Jurkat, Clone E6-1 (cell line): ENCODE data around the gene RTF2. TPM values are rescaled to one million over a fixed set of nuclear protein-coding genes. Genes with fewer than 3 reads are reported as not detected.
A peak's percentile ranks its signal among the peaks of the same experiment; 100 is the strongest.

Experiments used
- DNase-seq: peaks from one replicate; pipeline ENCODE4 v3.0.0-alpha.2; 2011; ENCODE audit warnings: low read depth, low spot score
- H3K4me3 ChIP-seq: 2 replicates; pipeline ENCODE4 v1.5.1; 2011; ENCODE audit warnings: mild to moderate bottlenecking, low read length, control low read depth, moderate library complexity
- polyA plus RNA-seq: library from polyadenylated mRNA; unstranded; fragments of >200 nt; gene quantifications from one replicate; pipeline ENCODE4 v1.2.1, GENCODE V29; 2012; ENCODE audit warnings: missing spikeins; ENCODE audit not compliant: insufficient read length, insufficient read depth

The RTF2 gene
- 159 TPM for polyA plus RNA-seq

GRCh38 chr20:56468316-56469076 is at the start of gene RTF2:
Gene RTF2, plus strand, starts transcription at chr20:56468627. Its CDS starts 71 bp downstream, at chr20:56468698.
- DNase-seq = peak; percentile 84
- H3K4me3 ChIP-seq = peak within 1 kb of the TSS; percentile 70

GRCh38 chr20:56420028-56420427 is 48.4 kb upstream of the RTF2 start:
- DNase-seq = no peak
- H3K4me3 ChIP-seq = no peak overlapping the region

- no peak for DNase-seq
- no peak overlapping the region for H3K4me3 ChIP-seq
These were observed 47.3 kb upstream of the RTF2 start for GRCh38 chr20:56420940-56421688.

GRCh38 chr20:56422076-56422823 is 46.2 kb upstream of the RTF2 start:
- no peak overlapping the region for H3K4me3 ChIP-seq
- no peak for DNase-seq

- no peak for DNase-seq
- H3K4me3 ChIP-seq = no peak overlapping the region
These were observed 45.6 kb upstream of the RTF2 start for GRCh38 chr20:56422824-56423189.

- no peak overlapping the region for H3K4me3 ChIP-seq
- DNase-seq = no peak
These were observed 45.2 kb upstream of the RTF2 start for GRCh38 chr20:56423211-56423610.

- no peak overlapping the region for H3K4me3 ChIP-seq
- no peak for DNase-seq
These were observed 44.5 kb upstream of the RTF2 start for GRCh38 chr20:56423886-56424285.

- no peak overlapping the region for H3K4me3 ChIP-seq
- DNase-seq = no peak
These were observed 43.5 kb upstream of the RTF2 start for GRCh38 chr20:56424931-56425330.

- DNase-seq = no peak
- H3K4me3 ChIP-seq = no peak overlapping the region
These were observed 42.4 kb upstream of the RTF2 start for GRCh38 chr20:56426026-56426425.

GRCh38 chr20:56426926-56427325 is 41.5 kb upstream of the RTF2 start:
- no peak overlapping the region for H3K4me3 ChIP-seq
- DNase-seq = no peak

- H3K4me3 ChIP-seq = no peak overlapping the region
These were observed 40.6 kb upstream of the RTF2 start for GRCh38 chr20:56427797-56428196.

GRCh38 chr20:56428410-56428809 is 40.0 kb upstream of the RTF2 start:
- DNase-seq = no peak
- H3K4me3 ChIP-seq = no peak overlapping the region

More at GRCh38 chr20:56427797-56428196, 40.6 kb upstream of the RTF2 start:
- DNase-seq = no peak

GRCh38 chr20:56428881-56429280 is 39.5 kb upstream of the RTF2 start:
- no peak overlapping the region for H3K4me3 ChIP-seq
- no peak for DNase-seq

- H3K4me3 ChIP-seq = no peak overlapping the region
- DNase-seq = no peak
These were observed 38.9 kb upstream of the RTF2 start for GRCh38 chr20:56429502-56429901.

GRCh38 chr20:56429941-56430340 is 38.5 kb upstream of the RTF2 start:
- no peak for DNase-seq

GRCh38 chr20:56430461-56430860 is 38.0 kb upstream of the RTF2 start:
- no peak overlapping the region for H3K4me3 ChIP-seq
- no peak for DNase-seq

More at GRCh38 chr20:56429941-56430340, 38.5 kb upstream of the RTF2 start:
- H3K4me3 ChIP-seq = no peak overlapping the region

GRCh38 chr20:56430957-56431356 is 37.5 kb upstream of the RTF2 start:
- no peak for DNase-seq
- H3K4me3 ChIP-seq = no peak overlapping the region

- H3K4me3 ChIP-seq = no peak overlapping the region
- DNase-seq = no peak
These were observed 37.0 kb upstream of the RTF2 start for GRCh38 chr20:56431471-56431870.

- H3K4me3 ChIP-seq = no peak overlapping the region
- DNase-seq = no peak
These were observed 35.1 kb upstream of the RTF2 start for GRCh38 chr20:56433221-56433879.
